HG03439 (cell line): ENCODE measurements around the gene BMP8B.

Experiments used
- ATAC-seq: cut with Tn5 transposase; IDR thresholded peaks from one replicate; pipeline ENCODE4 v1.9.1; 2021; ENCODE audit warnings: mild to moderate bottlenecking, moderate library complexity; ENCODE audit not compliant: unreplicated experiment

BMP8B gene

DNA sequence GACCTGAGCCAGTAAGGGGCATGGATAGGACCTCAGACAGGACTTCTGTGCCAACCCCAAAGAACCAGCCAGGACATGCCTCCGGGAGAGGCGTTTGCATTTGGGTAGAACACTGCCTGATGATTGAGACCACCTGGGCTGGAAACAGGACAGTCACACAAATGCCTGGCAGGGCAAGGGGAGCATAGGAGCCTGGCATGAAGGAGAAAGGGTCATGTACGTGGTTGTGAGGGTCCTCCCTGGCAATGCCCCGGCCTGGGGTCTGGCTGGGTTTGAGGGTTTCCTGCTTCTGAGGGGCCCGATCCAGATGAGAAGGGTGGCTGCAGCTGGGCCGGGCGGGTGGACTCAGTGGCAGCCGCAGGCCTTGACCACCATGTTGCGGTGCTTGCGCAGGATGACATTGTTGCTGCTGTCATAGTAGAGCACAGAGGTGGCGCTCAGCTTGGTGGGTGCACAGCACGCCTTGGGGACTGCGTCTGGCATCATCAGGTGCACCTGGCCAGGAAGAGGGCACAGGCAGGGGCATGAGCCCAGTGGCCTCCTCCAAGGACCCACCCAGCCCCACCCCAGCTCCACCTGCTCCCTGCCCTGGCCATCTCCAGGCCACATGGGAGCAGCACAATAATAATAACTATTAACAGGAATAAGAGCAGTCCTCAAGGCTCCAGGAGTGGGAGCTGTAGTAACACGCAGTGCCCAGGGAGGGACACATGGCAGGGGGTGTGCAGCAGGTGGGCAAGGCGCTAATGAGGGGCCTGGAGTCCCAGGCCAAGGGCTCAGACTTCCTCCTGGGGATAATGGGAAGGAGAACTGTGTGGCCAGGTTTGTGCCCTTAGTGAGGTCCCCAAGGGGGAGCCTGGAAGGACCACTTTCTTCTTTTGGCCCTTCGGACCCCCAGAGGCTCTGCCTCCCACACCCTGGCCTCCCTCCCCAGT, 28.3 kb downstream of the BMP8B start:
- ATAC-seq, result no peak

- no peak for ATAC-seq
These were observed 29.3 kb downstream of the BMP8B start for GRCh38 chr1:39759436-39759726.

- ATAC-seq, result no peak
These were observed 29.9 kb downstream of the BMP8B start for GRCh38 chr1:39758556-39759435.

DNA sequence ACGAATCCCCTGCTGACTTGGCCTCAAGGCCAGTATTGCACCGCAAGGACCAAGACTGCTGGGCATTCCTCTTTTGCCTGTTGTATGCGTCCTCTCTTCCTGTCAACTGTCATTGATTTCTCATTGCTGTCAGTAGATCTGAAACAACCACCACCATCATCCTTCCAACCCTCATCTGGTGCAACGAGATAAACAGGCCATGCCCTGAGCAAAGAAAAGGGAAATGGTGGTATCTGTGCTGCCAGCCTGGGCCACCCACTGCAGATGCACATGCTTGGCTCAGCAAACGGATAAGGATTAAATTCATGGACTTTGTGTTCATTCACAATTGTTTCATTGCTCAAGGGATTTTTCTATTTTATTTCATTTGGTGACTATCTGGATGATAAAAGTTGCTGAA, 31.2 kb downstream of the BMP8B start:
- ATAC-seq, result no peak

- ATAC-seq, result no peak
These were observed 32.6 kb downstream of the BMP8B start for GRCh38 chr1:39755965-39756659.

- ATAC-seq, result no peak
These were observed 33.7 kb downstream of the BMP8B start for GRCh38 chr1:39754906-39755504.

- no peak for ATAC-seq
These were observed 34.6 kb downstream of the BMP8B start for GRCh38 chr1:39754026-39754570.

- no peak for ATAC-seq
These were observed 35.3 kb downstream of the BMP8B start for GRCh38 chr1:39753132-39754025.

- no peak for ATAC-seq
These were observed 36.0 kb downstream of the BMP8B start for GRCh38 chr1:39752703-39753102.

DNA sequence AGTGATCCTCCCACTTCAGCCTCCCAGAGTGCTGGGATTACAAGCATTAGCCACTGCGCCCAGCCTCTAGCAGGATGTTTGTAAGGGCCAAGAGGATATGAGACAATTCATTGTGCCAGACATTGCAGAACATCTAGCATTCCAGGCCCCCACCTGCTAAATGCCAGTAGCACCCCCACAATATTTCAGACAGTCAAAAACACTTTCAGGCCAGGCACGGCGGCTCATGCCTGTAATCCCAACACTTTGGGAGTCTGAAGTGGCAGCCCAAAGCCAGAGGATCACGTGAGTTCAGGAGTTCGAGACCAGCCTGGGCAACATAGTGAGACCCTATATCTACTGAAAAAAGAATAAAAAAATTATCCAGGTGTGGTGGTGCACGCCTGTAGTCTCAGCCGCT, 37.1 kb downstream of the BMP8B start:
- no peak for ATAC-seq

DNA sequence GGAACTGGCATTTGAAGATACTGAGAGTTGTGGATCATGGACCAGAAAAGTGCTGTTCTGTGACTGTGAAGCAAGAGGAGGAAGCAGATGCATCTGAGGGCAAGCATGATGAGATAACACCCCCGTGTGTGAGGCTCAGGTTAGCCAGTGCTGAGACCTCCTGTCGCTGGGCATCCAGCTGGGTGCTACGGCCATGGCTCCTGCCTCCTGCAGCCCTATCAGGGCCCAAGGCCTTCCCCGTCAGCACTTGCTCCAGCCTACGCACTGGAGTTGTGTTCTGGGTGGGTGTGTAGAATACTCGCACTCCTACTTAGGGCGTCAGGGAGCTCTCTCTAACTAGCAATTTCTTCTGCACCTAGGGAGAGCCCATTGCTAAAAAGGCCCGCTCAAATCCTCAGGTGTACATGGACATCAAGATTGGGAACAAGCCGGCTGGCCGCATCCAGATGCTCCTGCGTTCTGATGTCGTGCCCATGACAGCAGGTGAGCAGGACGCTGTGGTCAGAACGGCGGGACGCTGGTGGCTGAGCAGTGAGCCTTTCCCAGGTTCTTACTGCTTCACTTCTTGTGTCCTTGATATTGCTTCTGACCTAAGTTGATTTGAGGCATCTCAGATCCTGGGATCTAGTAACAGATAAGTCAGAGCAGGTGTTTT, 43.5 kb downstream of the BMP8B start:
- ATAC-seq, result no peak

DNA sequence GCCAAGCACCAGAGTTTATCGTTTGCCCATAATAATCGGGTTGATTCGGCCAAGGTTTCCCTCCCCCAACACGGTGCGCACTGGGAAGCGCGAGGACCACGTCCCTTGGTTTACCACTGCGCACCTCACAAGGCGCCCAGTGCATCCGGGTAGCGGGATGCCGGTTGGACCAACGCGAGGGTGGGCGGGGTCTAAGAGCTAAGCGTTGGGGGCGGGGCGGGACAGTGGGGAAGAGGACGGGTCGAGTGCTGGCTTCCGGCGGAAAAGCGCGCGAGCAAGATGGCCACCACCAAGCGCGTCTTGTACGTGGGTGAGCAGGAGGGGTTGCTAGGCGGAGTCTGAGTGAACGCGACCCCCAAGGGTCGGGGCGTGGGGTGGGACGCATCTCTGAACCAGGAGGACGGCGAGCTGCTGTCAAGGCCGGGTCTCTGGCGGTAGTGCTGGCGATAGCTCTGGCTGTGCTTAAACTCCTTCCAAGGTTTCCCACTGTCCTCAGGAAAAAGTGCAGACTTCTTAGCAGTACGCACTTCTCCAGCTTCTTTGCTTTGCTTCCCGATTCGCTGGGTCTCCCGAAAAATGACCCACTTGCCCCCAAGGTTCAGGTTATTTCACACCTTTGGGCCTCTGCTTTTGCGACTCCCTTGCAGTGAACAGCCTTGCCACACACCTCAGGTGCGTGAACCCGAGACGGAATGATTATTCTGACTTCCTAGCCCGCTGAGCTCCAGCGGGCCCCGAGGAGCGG, 49.9 kb downstream of the BMP8B start, which contains the start of gene PPIE:
Gene PPIE (plus strand): TSS at position 261 of the 745 bp plus-strand sequence. CDS start 19 bp downstream, at position 280.
- peak; percentile 78 for ATAC-seq

DNA sequence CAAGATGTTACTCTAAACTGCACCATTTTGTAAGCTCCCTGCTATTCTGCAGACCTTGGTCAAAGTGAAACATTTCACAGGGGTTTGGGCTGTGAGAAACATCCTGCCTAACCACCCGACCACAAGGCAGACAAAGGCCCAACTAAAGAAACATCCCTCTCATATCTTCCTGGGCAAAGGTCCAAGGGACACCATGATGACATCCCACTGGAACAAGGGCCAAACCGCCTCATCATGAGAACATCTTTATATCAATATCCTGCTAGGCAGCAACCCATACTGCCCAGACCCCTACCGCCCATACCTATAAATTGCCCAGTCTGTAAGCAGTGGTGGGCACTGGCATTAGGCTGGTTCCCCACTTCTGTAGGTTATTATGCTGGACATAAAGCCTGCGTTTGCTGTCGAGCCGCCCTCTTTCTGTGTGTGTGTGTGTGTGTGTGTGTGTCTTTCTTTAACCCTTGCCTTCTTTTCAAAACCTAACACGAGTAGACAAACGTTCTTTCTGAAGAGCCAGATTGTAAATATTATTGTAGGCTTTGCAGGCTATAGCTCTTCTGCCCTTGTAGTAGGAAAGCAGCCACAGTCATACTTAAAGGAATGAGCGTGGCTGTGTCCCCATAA, 51.0 kb downstream of the BMP8B start:
- ATAC-seq, result no peak

DNA sequence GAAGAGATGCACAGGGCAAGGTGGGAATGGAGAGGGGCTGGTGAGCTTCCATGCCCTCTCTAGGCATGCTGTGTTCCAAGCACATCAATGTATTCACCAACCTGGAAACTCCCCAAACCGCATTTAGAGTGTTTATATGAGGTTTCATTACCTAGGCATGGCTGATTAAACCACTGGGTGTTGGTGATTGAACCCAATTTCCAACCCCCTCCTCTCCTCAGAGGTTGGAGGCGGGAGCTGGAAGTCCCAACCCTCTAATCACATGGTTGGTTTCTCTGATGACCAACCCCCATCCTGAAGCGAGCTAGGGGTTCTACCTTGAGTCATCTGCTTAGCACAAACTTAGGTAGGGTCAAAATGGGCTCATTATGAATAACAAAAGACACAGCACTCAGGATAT, 52.9 kb downstream of the BMP8B start:
- ATAC-seq, result no peak

GRCh38 chr1:39733161-39733560, 55.5 kb downstream of the BMP8B start:
- ATAC-seq, result no peak

GRCh38 chr1:39732730-39733129, 55.9 kb downstream of the BMP8B start:
- ATAC-seq, result no peak

DNA sequence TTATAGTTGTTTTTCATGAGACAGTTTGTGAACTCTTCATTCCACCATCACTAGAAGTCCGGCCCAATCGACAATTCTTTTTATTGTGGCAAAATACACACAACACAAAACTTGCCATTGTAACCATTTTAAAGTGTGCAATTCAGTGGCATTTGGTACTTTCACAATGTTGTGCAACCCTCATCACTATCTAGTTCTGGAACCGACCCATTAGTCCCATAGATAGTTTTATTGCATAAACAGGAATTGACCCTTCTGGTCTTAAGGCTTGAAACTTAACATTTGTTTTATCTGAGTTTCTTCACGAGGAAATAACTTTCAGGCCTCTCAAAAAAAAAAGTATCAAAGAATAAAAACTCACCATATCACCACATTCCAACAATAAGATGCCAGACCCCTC, 58.8 kb downstream of the BMP8B start:
- ATAC-seq, result no peak

GRCh38 chr1:39729030-39729429, 59.6 kb downstream of the BMP8B start:
- ATAC-seq, result no peak
